Measurements from ENCODE around the gene PASK. TPM values are rescaled to one million over a fixed set of nuclear protein-coding genes. Genes with fewer than 3 reads are reported as not detected.

Gene PASK
- total and polyA plus RNA-seq, 2 of the 4 experiments (the other 2 are of a cell fraction): 4.1 TPM

GRCh38 chr2:241088376-241088775 is 60.9 kb downstream of the PASK start:
- Histone ChIP-seq H4K91ac (ENCODE audit: insufficient read depth, low read depth, low read length) (no peak overlapping the region), H2AK5ac (ENCODE audit: low read depth, low read length) (no peak overlapping the region), H2BK120ac (ENCODE audit: low read depth, low read length) (no peak overlapping the region), H2AFZ (replicated peaks; ENCODE audit: low read length, poor library complexity) (no peak overlapping the region), H3K9me3 (ENCODE audit: control insufficient read depth, insufficient read depth, low read length) (no peaks in the 10 kb centered on the region), H2BK5ac (ENCODE audit: low read depth, low read length, poor library complexity, severe bottlenecking) (no peak overlapping the region), H2AK9ac (replicated peaks; ENCODE audit: low read depth, low read length, poor library complexity) (no peak overlapping the region), H3K27me3 (ENCODE audit: control insufficient read depth, insufficient read depth, low read length) (no peaks in the 10 kb centered on the region), H3K4me3 (ENCODE audit: insufficient read depth, low read depth, low read length) (no peak overlapping the region), H3K23ac (ENCODE audit: low read depth, low read length) (no peak overlapping the region), H4K20me1 (ENCODE audit: insufficient read depth, low read length) (0 out of 2 replicates have a peak, but pooled peaks cover 2% of the 10 kb centered on the region), H3K9ac (ENCODE audit: low read depth, low read length) (no peak overlapping the region), H2BK15ac (ENCODE audit: low read depth, low read length) (no peak overlapping the region), H3K79me1 (ENCODE audit: low read depth in 1 of 2, low read length in 2 of 2) (peaks cover 0 to 6% of the 10 kb centered on the region in 2 experiments; a peak in 2 of 4 replicates), H3K36me3 (ENCODE audit: control insufficient read depth, insufficient read depth, low read length) (peaks cover 47% of the 10 kb centered on the region), H3K4ac (ENCODE audit: low read depth, low read length) (no peak overlapping the region), H4K8ac (ENCODE audit: low read depth in 2 of 2, low read length in 2 of 2) (no peak overlapping the region), H3K27ac (ENCODE audit: insufficient read depth, low read length) (no peak overlapping the region), H3K4me2 (ENCODE audit: low read depth, low read length) (no peak overlapping the region), H3K9me1 (ENCODE audit: insufficient read depth, low read length) (no peaks in the 10 kb centered on the region), H3K14ac (replicated peaks; ENCODE audit: low read depth, low read length) (no peak overlapping the region), H2BK20ac (ENCODE audit: low read depth, low read length) (no peak overlapping the region), H4K5ac (ENCODE audit: low read depth, low read length) (no peak overlapping the region), H3K4me1 (ENCODE audit: control insufficient read depth, insufficient read depth, low read length) (no peaks in the 10 kb centered on the region), H3K56ac (ENCODE audit: extremely low read depth, insufficient read depth, low read length) (no peak overlapping the region), H3K18ac (ENCODE audit: low read depth, low read length) (no peak overlapping the region)
- in situ Hi-C loops (cut with MboI; ENCODE audit: low sequenced_read_pairs) (no loop called here), dilution Hi-C loops (cut with HindIII; ENCODE audit: low sequenced_read_pairs, unreplicated experiment) (no loop called here), intact Hi-C loops (cut with micrococcal nuclease) (no loop called here)
- BruUV-seq (replicated peaks): no TSS peak
- 100% methylated on average over 1 of the region's 8 CpGs; no CpG with 5 or more reads in 1 of the 2 experiments for WGBS, 2 experiments (ENCODE audit: extremely low coverage in 2 of 2, insufficient read length in 1 of 2)
- DNase-seq (no peak), ATAC-seq (ENCODE audit: low read depth) (no peak)
- ChIA-PET CTCF (no interaction called here), POLR2A (ENCODE audit: unreplicated experiment) (no interaction called here)
- TF ChIP-seq ELK1 (IDR thresholded peaks at IDR 0.05; ENCODE audit: borderline replicate concordance, low read depth, low read length): no peak
- TF ChIP-seq MAZ (IDR thresholded peaks at IDR 0.05; ENCODE audit: borderline replicate concordance, low read depth, low read length): no peak
- no peak for TF ChIP-seq CTCF (conservative IDR thresholded peaks at IDR 0.05; ENCODE audit: low read depth, low read length)
- no peak for TF ChIP-seq RCOR1 (IDR thresholded peaks at IDR 0.05; ENCODE audit: insufficient replicate concordance, low read length)
- no peak for TF ChIP-seq MAFK (IDR thresholded peaks at IDR 0.05; ENCODE audit: low read depth, low read length)
- TF ChIP-seq FOS (IDR thresholded peaks at IDR 0.05; ENCODE audit: low read depth, low read length): no peak
- TF ChIP-seq CHD1 (IDR thresholded peaks at IDR 0.05; ENCODE audit: low read depth, low read length): no peak
- no peak for TF ChIP-seq POLR2A (IDR thresholded peaks at IDR 0.05; ENCODE audit: low read depth, low read length)
- no peak for TF ChIP-seq USF2 (IDR thresholded peaks at IDR 0.05; ENCODE audit: low read depth, low read length)
- no peak for TF ChIP-seq BHLHE40 (IDR thresholded peaks at IDR 0.05; ENCODE audit: low read depth, low read length)
- TF ChIP-seq CEBPB (IDR thresholded peaks at IDR 0.05; ENCODE audit: low read depth, low read length): no peak
- no peak for TF ChIP-seq RAD21 (IDR thresholded peaks at IDR 0.05; ENCODE audit: low read length)
- TF ChIP-seq RFX5 (IDR thresholded peaks at IDR 0.05; ENCODE audit: low read depth, low read length): no peak

Measured in IMR-90 (cell line).